Loucy (cell line): Measurements from ENCODE around the gene CLSTN1.

ENCODE experiments used
- H2AFZ ChIP-seq: fragments of 200-600 bp; sonication (generic); 2 replicates; pipeline ENCODE4 v1.6.0; 2016; ENCODE audit warnings: antibody characterized with exemption, mild to moderate bottlenecking, low read length, moderate library complexity
- H3F3A ChIP-seq: fragments of 200-600 bp; 2 replicates; pipeline ENCODE4 v1.6.0; 2016; ENCODE audit warnings: antibody characterized with exemption, low read depth, mild to moderate bottlenecking
- H3K27me3 ChIP-seq: fragments of 200-600 bp; sonication (generic); 2 replicates; pipeline ENCODE4 v1.6.1; 2014; ENCODE audit warnings: low read length, mild to moderate bottlenecking; ENCODE audit not compliant: insufficient read depth, poor library complexity, severe bottlenecking
- H3K36me3 ChIP-seq: fragments of 200-600 bp; sonication (generic); 2 replicates; pipeline ENCODE4 v1.6.1; 2016; ENCODE audit warnings: low read length; ENCODE audit not compliant: insufficient read depth
- H3K4me1 ChIP-seq: fragments of 200-600 bp; sonication (generic); 2 replicates; pipeline ENCODE4 v1.5.1; 2014; ENCODE audit warnings: low read length, mild to moderate bottlenecking; ENCODE audit not compliant: insufficient read depth, poor library complexity, severe bottlenecking
- H3K4me2 ChIP-seq: fragments of 200-600 bp; sonication (generic); 2 replicates; pipeline ENCODE4 v1.6.0; 2014; ENCODE audit warnings: antibody characterized with exemption, low read length, low read depth, mild to moderate bottlenecking; ENCODE audit not compliant: poor library complexity, severe bottlenecking
- H3K4me3 ChIP-seq: fragments of 200-600 bp; sonication (generic); 2 replicates; pipeline ENCODE4 v1.5.1; 2014; ENCODE audit warnings: low read length, mild to moderate bottlenecking, mixed read lengths; ENCODE audit not compliant: poor library complexity, severe bottlenecking
- H3K79me2 ChIP-seq: fragments of 200-600 bp; sonication (generic); 2 replicates; pipeline ENCODE4 v1.6.1; 2014; ENCODE audit warnings: low read length; ENCODE audit not compliant: insufficient read depth
- H3K9ac ChIP-seq: fragments of 200-600 bp; sonication (generic); 2 replicates; pipeline ENCODE4 v1.6.0; 2014; ENCODE audit warnings: mild to moderate bottlenecking, low read depth, low read length, moderate library complexity; ENCODE audit not compliant: poor library complexity, severe bottlenecking
- H3K9me2 ChIP-seq: fragments of 200-600 bp; sonication (generic); replicated peaks from 2 replicates; pipeline ENCODE4 v1.6.1; 2016; ENCODE audit warnings: low read depth, low read length, mixed read lengths
- H3K9me3 ChIP-seq: fragments of 200-600 bp; sonication (generic); 2 replicates; pipeline ENCODE4 v1.6.1; 2014; ENCODE audit warnings: mild to moderate bottlenecking, antibody characterized with exemption, low read length, low read depth; ENCODE audit not compliant: insufficient read depth
- H4K20me1 ChIP-seq: fragments of 200-600 bp; sonication (generic); 2 replicates; pipeline ENCODE4 v1.6.0; 2014; ENCODE audit warnings: antibody characterized with exemption, low read length, mild to moderate bottlenecking; ENCODE audit not compliant: insufficient read depth, poor library complexity, severe bottlenecking
- CTCF ChIP-seq: fragments of 200-600 bp; sonication (generic); conservative IDR thresholded peaks from 2 replicates; pipeline ENCODE4 v1.5.1; 2014; ENCODE audit warnings: mild to moderate bottlenecking, antibody characterized with exemption, low read length
- EZH2phosphoT487 ChIP-seq: fragments of 200-600 bp; IDR thresholded peaks from 2 replicates; pipeline ENCODE4 v1.6.1; 2018; ENCODE audit warnings: antibody characterized with exemption, mild to moderate bottlenecking, moderate library complexity, borderline replicate concordance

The CLSTN1 gene

GRCh38 chr1:9852410-9853248 is 28.9 kb upstream of the CLSTN1 start:
- Histone ChIP-seq H4K20me1 (no peaks in the 10 kb centered on the region), H3K9ac (no peak overlapping the region), H3K27me3 (no peaks in the 10 kb centered on the region), H3K79me2 (no peaks in the 10 kb centered on the region), H2AFZ (no peak overlapping the region), H3K4me3 (no peak overlapping the region), H3K4me2 (no peak overlapping the region), H3K4me1 (no peaks in the 10 kb centered on the region), H3K9me2 (no peaks in the 10 kb centered on the region), H3K9me3 (no peaks in the 10 kb centered on the region), H3F3A (no peaks in the 10 kb centered on the region), H3K36me3 (peaks cover 13% of the 10 kb centered on the region)
- TF ChIP-seq CTCF (no peak), EZH2phosphoT487 (no peak)

GRCh38 chr1:9852004-9852403 is 28.2 kb upstream of the CLSTN1 start:
- no peak for TF ChIP-seq CTCF
- no peak for TF ChIP-seq EZH2phosphoT487
- peaks cover 14% of the 10 kb centered on the region for H3K36me3 ChIP-seq
- no peaks in the 10 kb centered on the region for H3K79me2 ChIP-seq
- no peaks in the 10 kb centered on the region for H4K20me1 ChIP-seq
- H3K9ac ChIP-seq = no peak overlapping the region
- no peak overlapping the region for H3K4me2 ChIP-seq
- H3K4me1 ChIP-seq = no peaks in the 10 kb centered on the region
- H2AFZ ChIP-seq = no peak overlapping the region
- H3K4me3 ChIP-seq = no peak overlapping the region
- no peaks in the 10 kb centered on the region for H3F3A ChIP-seq
- no peaks in the 10 kb centered on the region for H3K9me3 ChIP-seq
- no peaks in the 10 kb centered on the region for H3K9me2 ChIP-seq
- no peaks in the 10 kb centered on the region for H3K27me3 ChIP-seq

- Histone ChIP-seq H3K79me2 (no peaks in the 10 kb centered on the region), H3K4me3 (no peak overlapping the region), H3K9ac (no peak overlapping the region), H3K9me2 (no peaks in the 10 kb centered on the region), H3K4me2 (no peak overlapping the region), H3F3A (no peaks in the 10 kb centered on the region), H2AFZ (no peak overlapping the region), H3K36me3 (peaks cover 14% of the 10 kb centered on the region), H4K20me1 (no peaks in the 10 kb centered on the region), H3K4me1 (no peaks in the 10 kb centered on the region), H3K27me3 (no peaks in the 10 kb centered on the region), H3K9me3 (no peaks in the 10 kb centered on the region)
- no peak for TF ChIP-seq CTCF
- TF ChIP-seq EZH2phosphoT487 = no peak
Observed at GRCh38 chr1:9850442-9851162, 26.8 kb upstream of the CLSTN1 start.
